Activated naive CD8-positive, alpha-beta T cell treated with anti-CD3 and anti-CD28 coated beads, Interleukin-2, amount 10 ng/mL, durations not matched to agents 7 days and 5 days (primary cell): ENCODE measurements around the gene KRTAP21-3. TPM values are rescaled to one million over a fixed set of nuclear protein-coding genes. Genes with fewer than 3 reads are reported as not detected.

Experiments
- ATAC-seq: fragments of 150-1000 bp; cut with Tn5 transposase; one replicate; pipeline ENCODE4 v1.10.0; 2021; ENCODE audit warnings: low read depth, moderate library complexity
- POLR2A ChIA-PET: fragments of 350-600 bp; sonication (Branson Sonifier 250); formaldehyde crosslinking; loops from one replicate; lab custom pipeline; 2021; ENCODE audit warnings: antibody characterized with exemption; lab: Charles Lee
- DNase-seq: peaks from one replicate; pipeline ENCODE4 v3.0.0; 2021
- H3K27ac Mint-ChIP-seq: one replicate; pipeline ENCODE4 v1.8.0; 2022; ENCODE audit warnings: mild to moderate bottlenecking, mixed read lengths
- H3K27me3 Mint-ChIP-seq: one replicate; pipeline ENCODE4 v1.8.0; 2022; ENCODE audit warnings: mild to moderate bottlenecking, moderate library complexity, mixed read lengths
- H3K36me3 Mint-ChIP-seq: one replicate; pipeline ENCODE4 v1.8.0; 2021; ENCODE audit warnings: mild to moderate bottlenecking, mixed read lengths
- H3K4me1 Mint-ChIP-seq: one replicate; pipeline ENCODE4 v1.8.0; 2021; ENCODE audit warnings: mixed read lengths
- H3K4me3 Mint-ChIP-seq: one replicate; pipeline ENCODE4 v1.8.0; 2022; ENCODE audit warnings: mild to moderate bottlenecking, moderate library complexity, mixed read lengths
- H3K9me3 Mint-ChIP-seq: one replicate; pipeline ENCODE4 v1.8.0; 2021; ENCODE audit warnings: mixed read lengths
- total RNA-seq, 2 experiments: library from RNA; stranded (reverse); gene quantifications; one replicate each; pipeline ENCODE4 v1.2.3, GENCODE V29; 2021

The KRTAP21-3 gene
- total RNA-seq, 2 experiments from 2014 or later: not detected

GRCh38 chr21:30707409-30707808, 11.2 kb downstream of the KRTAP21-3 start:
- no peak for DNase-seq
- Mint-ChIP-seq H3K9me3 (peaks cover 2% of the 10 kb centered on the region), H3K4me3 (no peak overlapping the region), H3K27me3 (no peaks in the 10 kb centered on the region), H3K36me3 (no peaks in the 10 kb centered on the region), H3K4me1 (no peaks in the 10 kb centered on the region), H3K27ac (no peak overlapping the region)
- POLR2A ChIA-PET: no interaction called here
- no peak for ATAC-seq

DNA sequence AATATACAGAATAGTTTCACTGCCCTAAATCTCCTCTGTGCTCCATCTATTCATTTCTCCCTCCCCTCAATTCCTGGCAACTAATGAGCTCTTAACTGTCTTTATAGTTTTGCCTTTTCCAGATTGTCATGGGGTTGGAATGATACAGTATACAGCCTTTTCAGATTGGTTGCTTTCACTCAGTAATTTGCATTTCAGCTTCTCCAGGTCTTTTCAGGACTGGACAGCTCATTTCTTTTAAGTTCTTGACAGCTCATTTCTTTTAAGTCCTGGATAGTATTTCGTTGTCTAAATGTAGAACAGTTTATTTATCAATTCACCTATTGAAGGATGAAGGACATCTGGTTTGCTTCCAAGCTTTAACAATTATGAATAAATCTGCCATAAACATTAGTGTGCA, 22.6 kb downstream of the KRTAP21-3 start:
- Mint-ChIP-seq H3K27ac (no peak overlapping the region), H3K36me3 (no peaks in the 10 kb centered on the region), H3K27me3 (no peaks in the 10 kb centered on the region), H3K4me3 (no peak overlapping the region), H3K4me1 (no peaks in the 10 kb centered on the region), H3K9me3 (peaks cover 6% of the 10 kb centered on the region)
- ATAC-seq: no peak
- no peak for DNase-seq
- POLR2A ChIA-PET: no interaction called here

- Mint-ChIP-seq H3K27ac (no peak overlapping the region), H3K36me3 (no peaks in the 10 kb centered on the region), H3K9me3 (no peaks in the 10 kb centered on the region), H3K4me1 (no peaks in the 10 kb centered on the region), H3K4me3 (no peak overlapping the region), H3K27me3 (no peaks in the 10 kb centered on the region)
- ATAC-seq (no peak), DNase-seq (no peak)
- POLR2A ChIA-PET: no interaction called here
Measured at GRCh38 chr21:30689822-30690221, 28.8 kb downstream of the KRTAP21-3 start.

GRCh38 chr21:30684506-30684905, 34.1 kb downstream of the KRTAP21-3 start:
- H3K27ac Mint-ChIP-seq: no peak overlapping the region
- no peak overlapping the region for H3K4me3 Mint-ChIP-seq
- POLR2A ChIA-PET: no interaction called here
- no peaks in the 10 kb centered on the region for H3K27me3 Mint-ChIP-seq
- H3K36me3 Mint-ChIP-seq: no peaks in the 10 kb centered on the region
- DNase-seq (no peak), ATAC-seq (no peak)
- no peaks in the 10 kb centered on the region for H3K9me3 Mint-ChIP-seq
- H3K4me1 Mint-ChIP-seq: no peaks in the 10 kb centered on the region

DNA sequence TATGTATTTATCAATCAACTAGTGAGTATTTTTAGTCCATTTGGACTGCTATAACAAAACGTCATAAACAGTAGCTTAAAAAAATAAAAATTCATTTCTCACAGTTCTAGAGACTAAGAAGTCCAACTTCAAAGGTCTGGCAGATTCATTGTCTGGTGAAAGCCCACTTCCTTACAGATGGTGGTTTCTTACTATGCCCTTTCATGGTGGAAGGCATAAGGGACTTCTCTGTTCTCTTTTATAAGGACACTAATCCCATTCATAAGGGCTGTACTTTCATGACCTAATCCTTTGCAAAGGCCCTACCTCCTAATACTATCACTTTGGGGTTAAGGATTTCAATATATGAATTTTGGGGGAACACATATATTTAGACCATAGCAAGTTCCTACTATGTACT, 38.0 kb downstream of the KRTAP21-3 start:
- no peaks in the 10 kb centered on the region for H3K4me1 Mint-ChIP-seq
- no peaks in the 10 kb centered on the region for H3K27me3 Mint-ChIP-seq
- no peaks in the 10 kb centered on the region for H3K36me3 Mint-ChIP-seq
- DNase-seq (no peak), ATAC-seq (no peak)
- POLR2A ChIA-PET: no interaction called here
- H3K4me3 Mint-ChIP-seq: no peak overlapping the region
- H3K27ac Mint-ChIP-seq: no peak overlapping the region
- no peaks in the 10 kb centered on the region for H3K9me3 Mint-ChIP-seq

GRCh38 chr21:30676737-30677136, 41.8 kb downstream of the KRTAP21-3 start:
- no peak for ATAC-seq
- H3K27me3 Mint-ChIP-seq: peaks cover 2% of the 10 kb centered on the region
- no peaks in the 10 kb centered on the region for H3K36me3 Mint-ChIP-seq
- H3K4me1 Mint-ChIP-seq: no peaks in the 10 kb centered on the region
- no peaks in the 10 kb centered on the region for H3K9me3 Mint-ChIP-seq
- POLR2A ChIA-PET: no interaction called here
- DNase-seq: no peak
- H3K4me3 Mint-ChIP-seq: no peak overlapping the region
- H3K27ac Mint-ChIP-seq: no peak overlapping the region

GRCh38 chr21:30674312-30674711, 44.3 kb downstream of the KRTAP21-3 start:
- POLR2A ChIA-PET: no interaction called here
- H3K27me3 Mint-ChIP-seq: peaks cover 2% of the 10 kb centered on the region
- ATAC-seq (no peak), DNase-seq (no peak)
- no peaks in the 10 kb centered on the region for H3K4me1 Mint-ChIP-seq
- peaks cover 2% of the 10 kb centered on the region for H3K9me3 Mint-ChIP-seq
- H3K27ac Mint-ChIP-seq: no peak overlapping the region
- no peaks in the 10 kb centered on the region for H3K36me3 Mint-ChIP-seq
- no peak overlapping the region for H3K4me3 Mint-ChIP-seq

DNA sequence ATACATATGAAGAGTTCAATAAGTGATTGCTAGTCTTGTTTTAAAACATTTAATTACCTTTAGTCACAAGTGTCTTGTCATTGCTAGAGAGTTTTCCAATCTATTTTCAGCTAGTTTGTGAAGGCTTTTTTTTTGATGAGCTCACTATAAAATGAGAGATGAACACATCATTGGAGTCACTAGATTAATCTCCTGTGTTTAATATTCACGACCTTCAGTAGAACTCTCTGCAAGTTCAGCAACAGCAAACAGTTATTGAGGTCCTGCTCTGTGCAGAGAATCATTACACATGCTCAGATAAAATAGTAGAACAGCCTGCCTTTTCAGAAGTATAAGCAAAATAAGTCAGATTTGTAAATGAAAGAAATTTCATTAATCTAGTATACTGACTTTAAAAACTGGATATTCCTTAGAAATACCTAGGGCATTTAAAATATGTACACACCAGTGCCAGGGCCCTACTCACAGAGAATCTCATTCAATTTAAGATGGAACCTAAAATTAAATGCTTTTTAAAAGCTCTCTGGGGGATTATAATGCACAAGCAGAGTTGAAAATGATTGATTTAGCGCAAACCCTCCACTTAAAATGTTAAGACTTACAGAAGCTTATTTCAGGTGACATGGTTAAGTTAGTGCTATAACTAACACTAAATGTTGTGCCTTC, 45.5 kb downstream of the KRTAP21-3 start:
- H3K4me1 Mint-ChIP-seq: no peaks in the 10 kb centered on the region
- DNase-seq: no peak
- no peak for ATAC-seq
- peaks cover 2% of the 10 kb centered on the region for H3K27me3 Mint-ChIP-seq
- peaks cover 2% of the 10 kb centered on the region for H3K9me3 Mint-ChIP-seq
- no peak overlapping the region for H3K4me3 Mint-ChIP-seq
- no peaks in the 10 kb centered on the region for H3K36me3 Mint-ChIP-seq
- H3K27ac Mint-ChIP-seq: no peak overlapping the region
- POLR2A ChIA-PET: no interaction called here

GRCh38 chr21:30668776-30669175, 49.8 kb downstream of the KRTAP21-3 start:
- no peak for DNase-seq
- no peaks in the 10 kb centered on the region for H3K27me3 Mint-ChIP-seq
- POLR2A ChIA-PET: no interaction called here
- no peak overlapping the region for H3K27ac Mint-ChIP-seq
- no peak for ATAC-seq
- no peaks in the 10 kb centered on the region for H3K4me1 Mint-ChIP-seq
- peaks cover 3% of the 10 kb centered on the region for H3K9me3 Mint-ChIP-seq
- no peaks in the 10 kb centered on the region for H3K36me3 Mint-ChIP-seq
- no peak overlapping the region for H3K4me3 Mint-ChIP-seq

Other genes starting within 250 kb of the KRTAP21-3 start
- not detected for gene KRTAP19-1, start 238.4 kb downstream of the KRTAP21-3 start, total RNA-seq
- gene KRTAP19-2, start 231.3 kb downstream of the KRTAP21-3 start, total RNA-seq: not detected
- gene KRTAP19-3, start 226.8 kb downstream of the KRTAP21-3 start, total RNA-seq: not detected
- not detected for gene KRTAP19-4, start 221.6 kb downstream of the KRTAP21-3 start, total RNA-seq
- gene KRTAP19-5, start 216.6 kb downstream of the KRTAP21-3 start, total RNA-seq: not detected
- gene KRTAP19-6, start 176.9 kb downstream of the KRTAP21-3 start, total RNA-seq: not detected
- not detected for gene KRTAP19-7, start 157.5 kb downstream of the KRTAP21-3 start, total RNA-seq
- not detected for gene KRTAP22-2, start 128.4 kb downstream of the KRTAP21-3 start, total RNA-seq
- gene KRTAP6-3, start 126.3 kb downstream of the KRTAP21-3 start, total RNA-seq: not detected
- not detected for gene KRTAP6-2, start 119.9 kb downstream of the KRTAP21-3 start, total RNA-seq
- gene KRTAP22-1, start 117.7 kb downstream of the KRTAP21-3 start, total RNA-seq: not detected
- not detected for gene KRTAP6-1, start 104.8 kb downstream of the KRTAP21-3 start, total RNA-seq
- not detected for gene KRTAP20-1, start 102.4 kb downstream of the KRTAP21-3 start, total RNA-seq
- not detected for gene KRTAP20-4, start 98.2 kb downstream of the KRTAP21-3 start, total RNA-seq
- gene KRTAP20-2, start 83.6 kb downstream of the KRTAP21-3 start, total RNA-seq: not detected
- gene KRTAP20-3, start 75.9 kb downstream of the KRTAP21-3 start, total RNA-seq: not detected
- not detected for gene KRTAP21-2, start 28.5 kb upstream of the KRTAP21-3 start, total RNA-seq
- not detected for gene KRTAP21-1, start 36.7 kb upstream of the KRTAP21-3 start, total RNA-seq
- gene KRTAP8-1, start 94.5 kb upstream of the KRTAP21-3 start, total RNA-seq: not detected
- gene KRTAP7-1, start 111.0 kb upstream of the KRTAP21-3 start, total RNA-seq: not detected
- gene KRTAP11-1, start 162.8 kb upstream of the KRTAP21-3 start, total RNA-seq: not detected